Activated gamma-delta T cell treated with anti-CD3 and anti-CD28 coated beads, Interleukin-2, amount 50 U/mL, for 16 hours (primary cell): ENCODE results near the gene GALNS.
"Not testable (repeated sequence)": the region's sequence is repeated elsewhere in the genome, so short reads cannot be mapped to it uniquely, and the experiment has no call there.

Experiments used
- DNase-seq: peaks from one replicate; pipeline ENCODE4 v3.0.0-alpha.2; 2020; ENCODE audit warnings: low read depth

Gene GALNS

GRCh38 chr16:88856828-88857727 lies at the start of gene GALNS, which contains the start of gene TRAPPC2L:
Gene GALNS (minus strand): TSS chr16:88856947. CDS start chr16:88856877, 70 bp downstream.
Gene TRAPPC2L (plus strand): TSS chr16:88857127. CDS start chr16:88857151, 24 bp downstream.
- peak; percentile 98 for DNase-seq

GRCh38 chr16:88906020-88906419 lies 49.3 kb upstream of the GALNS start:
- no peak for DNase-seq

GRCh38 chr16:88905563-88905962 lies 48.8 kb upstream of the GALNS start:
- no peak for DNase-seq

DNA sequence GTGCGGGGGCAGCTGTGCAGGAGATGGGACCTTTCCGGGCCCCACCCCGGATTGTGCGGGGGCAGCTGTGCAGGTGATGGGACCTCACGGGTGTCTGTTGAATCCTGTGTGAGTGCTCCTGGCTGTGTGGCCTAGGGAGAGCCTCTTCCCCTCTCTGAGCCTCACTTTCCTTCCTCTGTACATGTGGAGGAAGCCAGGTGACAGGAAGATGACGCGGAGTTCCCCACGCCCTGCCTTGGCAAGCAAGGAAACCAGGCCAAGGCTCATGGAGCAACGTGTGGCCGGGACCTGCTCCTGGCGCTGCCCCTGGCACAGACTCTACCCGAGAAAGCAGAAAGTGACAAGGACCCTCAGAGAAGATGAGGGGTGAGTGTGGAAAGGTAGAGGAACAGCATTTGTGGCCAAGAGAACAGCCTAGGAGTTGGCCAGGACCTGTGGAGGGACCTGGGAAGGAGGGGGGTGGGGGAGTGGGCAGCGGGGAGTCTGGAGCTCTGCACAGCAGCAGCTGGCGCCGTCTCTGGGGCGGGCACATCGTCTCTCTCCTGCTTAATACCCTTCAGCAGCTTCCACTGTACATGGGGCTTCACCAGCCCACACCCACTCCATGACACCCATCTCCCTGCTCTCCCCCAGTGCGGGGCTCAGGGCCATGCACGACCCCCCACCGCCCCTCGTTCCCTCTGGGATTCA lies 48.1 kb upstream of the GALNS start:
- no peak for DNase-seq

DNA sequence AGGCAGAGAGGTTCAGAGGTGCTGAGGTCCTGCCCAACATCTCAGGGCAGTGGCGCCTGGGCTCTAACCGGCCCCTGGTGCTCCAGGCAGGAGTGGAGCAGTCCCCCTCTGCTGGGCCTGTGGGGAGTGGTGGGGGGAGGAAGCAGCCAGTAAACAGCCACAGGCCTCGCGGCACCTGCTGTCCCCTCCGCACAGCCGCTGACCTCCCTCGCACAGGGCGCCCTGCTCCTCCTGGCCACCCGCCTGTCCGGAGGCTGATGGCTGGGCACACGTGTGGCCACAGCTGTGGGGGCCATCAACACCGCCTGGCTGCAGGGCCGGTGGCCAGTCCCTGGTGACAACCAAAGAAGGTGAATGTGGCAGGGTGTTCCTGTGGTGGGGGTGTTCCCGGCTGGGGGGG lies 46.5 kb upstream of the GALNS start:
- no peak for DNase-seq

- DNase-seq: no peak
Measured at GRCh38 chr16:88902744-88903143, 46.0 kb upstream of the GALNS start.

DNA sequence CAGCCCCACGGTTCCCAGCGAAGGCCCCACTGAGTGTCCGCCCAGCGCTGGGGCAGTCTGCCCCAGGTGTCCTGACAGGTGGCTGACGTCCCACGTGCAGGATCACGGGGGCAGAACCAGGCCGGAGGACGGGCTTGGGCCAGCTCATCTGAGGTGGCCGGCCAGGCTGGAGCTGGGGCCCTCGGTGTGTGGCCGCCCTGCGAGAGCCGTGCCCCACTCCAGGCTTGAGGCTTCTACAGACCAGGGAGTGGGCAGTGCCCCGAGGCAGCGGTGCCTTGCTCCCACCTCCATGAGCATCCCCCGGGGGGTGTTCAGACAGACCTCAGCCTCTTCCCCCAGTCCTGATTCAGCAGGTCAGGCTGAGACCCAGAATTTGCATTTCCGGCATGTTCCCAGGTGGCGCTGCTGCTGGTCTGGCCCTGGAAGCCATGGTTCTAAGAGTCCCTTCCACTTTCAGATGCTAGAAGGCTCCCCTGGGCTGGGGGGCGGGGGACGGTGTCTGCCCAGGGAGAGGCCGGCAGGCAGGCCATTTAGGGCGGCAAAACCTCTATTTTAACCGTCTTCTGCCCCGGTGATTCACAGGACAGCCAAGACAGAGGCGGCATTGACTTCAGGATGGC lies 45.1 kb upstream of the GALNS start:
- DNase-seq: no peak

DNA sequence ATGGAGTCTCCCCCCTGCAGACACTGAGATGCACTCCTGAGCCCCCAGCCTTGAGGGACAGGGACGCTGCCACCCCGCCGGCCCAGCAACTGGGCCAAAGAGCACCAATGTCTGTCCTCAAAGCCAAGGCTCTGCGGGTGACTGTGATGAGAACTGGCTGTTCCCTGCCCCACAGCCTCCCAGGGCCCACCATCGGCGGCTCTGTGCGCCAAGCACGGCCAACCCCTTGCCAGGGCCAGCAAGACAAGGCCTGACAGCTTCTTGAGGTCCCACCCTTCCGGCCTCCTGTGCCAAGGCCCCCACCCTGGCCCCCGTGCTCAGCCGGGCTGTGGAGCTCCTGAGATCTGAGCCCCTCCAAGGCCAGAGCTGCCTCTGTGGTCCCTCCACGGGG lies 43.9 kb upstream of the GALNS start:
- DNase-seq: no peak

GRCh38 chr16:88899901-88900661 lies 43.3 kb upstream of the GALNS start:
- DNase-seq: no peak

- DNase-seq: no peak
Measured at GRCh38 chr16:88897696-88898425, 41.1 kb upstream of the GALNS start.

DNA sequence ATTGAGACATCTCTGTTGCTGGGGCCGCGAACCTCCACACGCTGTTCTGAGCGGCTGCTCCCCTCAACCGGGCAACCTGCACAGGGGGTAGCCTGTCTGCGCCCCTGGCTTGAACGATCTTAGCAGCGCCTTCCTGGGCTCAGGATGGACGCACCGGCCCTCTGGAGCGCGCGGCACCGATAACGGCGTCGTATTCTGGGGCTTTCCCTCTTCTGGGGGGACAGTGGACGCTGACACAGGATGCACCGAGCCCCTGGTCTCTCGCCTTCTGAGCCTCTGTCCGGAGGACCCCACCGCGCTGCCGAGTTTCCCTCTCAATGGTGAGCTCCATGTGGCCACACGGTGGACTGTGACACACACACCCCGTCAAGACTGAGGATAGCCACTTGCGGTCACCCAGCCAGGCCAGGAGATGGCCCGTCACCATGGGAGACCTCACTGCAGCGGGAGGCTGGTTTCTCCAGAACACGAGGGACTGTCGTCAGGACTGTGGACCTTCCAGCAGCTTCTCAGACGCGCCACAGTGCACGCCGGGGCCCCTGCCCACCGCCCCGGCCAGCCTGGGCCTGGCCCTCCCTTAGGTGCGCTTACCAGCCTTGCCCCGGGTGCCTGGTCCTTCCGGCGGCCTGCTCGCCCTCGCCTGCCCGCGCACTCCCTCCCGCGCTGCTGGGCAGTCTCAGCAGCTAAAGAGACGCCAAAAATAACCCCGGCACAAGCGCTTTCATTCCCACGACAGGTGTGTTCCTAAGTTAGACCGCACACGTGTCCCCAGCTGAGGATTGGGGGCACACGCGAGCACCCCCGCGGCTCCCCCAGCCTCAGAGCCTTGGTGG lies 39.7 kb upstream of the GALNS start:
- DNase-seq: no peak

DNA sequence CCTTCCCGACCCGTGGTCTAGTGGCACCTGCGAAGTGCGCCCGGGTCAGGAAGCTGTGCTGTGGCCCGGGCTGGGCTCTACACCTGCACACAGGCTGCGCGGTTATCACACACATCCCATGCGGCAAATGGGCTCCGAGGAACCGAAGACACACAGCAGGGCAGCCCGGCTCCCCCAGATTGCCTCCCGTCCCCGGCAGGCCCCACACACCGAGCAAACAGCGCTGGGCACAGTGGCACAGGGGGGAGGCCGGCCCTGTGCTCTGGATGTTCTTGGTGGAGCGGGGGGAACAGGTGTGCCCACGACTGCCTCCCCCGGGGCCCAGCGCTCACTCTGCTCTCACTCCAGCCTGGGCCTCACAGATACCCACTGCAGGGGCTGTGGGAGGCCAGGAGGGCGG lies 38.6 kb upstream of the GALNS start:
- no peak for DNase-seq

DNA sequence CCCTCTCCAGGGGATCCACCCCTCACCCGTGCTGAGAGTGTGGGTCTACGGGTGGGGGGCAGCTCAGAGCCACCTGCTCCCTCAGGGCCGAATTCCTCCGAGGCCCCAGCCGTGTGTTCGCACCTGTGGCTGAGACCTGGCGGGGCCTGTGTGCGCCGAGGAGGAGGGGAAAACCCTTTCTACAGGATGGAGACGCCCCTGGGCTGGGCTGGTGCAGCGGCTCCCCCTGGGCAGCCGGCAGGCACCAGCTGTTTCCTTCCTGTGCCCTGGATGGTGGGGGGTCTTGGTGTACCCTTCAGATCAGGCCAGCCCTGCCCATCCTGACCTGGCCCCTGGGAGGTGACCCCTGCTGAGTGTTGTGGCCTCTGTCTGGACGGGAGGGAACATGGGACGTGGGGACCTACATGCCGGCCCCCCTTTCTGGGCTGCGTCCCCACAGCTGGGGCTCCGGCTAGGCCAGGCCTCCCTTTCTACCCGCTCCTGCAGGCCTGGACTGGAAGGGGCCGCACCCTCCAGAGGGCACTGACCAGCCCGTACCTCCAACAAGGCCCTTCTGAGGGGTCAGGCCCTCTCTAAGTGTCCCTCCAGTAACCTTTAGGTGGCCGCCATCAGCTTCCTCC lies 38.0 kb upstream of the GALNS start:
- DNase-seq: no peak

DNA sequence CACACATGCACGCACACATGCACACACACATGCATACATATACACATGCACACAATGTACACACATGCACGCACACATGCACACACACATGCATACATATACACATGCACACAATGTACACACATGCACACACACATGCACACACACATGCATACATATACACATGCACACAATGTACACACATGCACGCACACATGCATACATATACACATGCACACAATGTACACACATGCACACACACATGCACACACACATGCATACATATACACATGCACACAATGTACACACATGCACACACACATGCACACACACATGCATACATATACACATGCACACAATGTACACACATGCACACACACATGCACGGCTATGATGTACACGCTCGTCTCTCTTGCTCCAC lies 37.5 kb upstream of the GALNS start:
- DNase-seq: not testable (repeated sequence)

DNA sequence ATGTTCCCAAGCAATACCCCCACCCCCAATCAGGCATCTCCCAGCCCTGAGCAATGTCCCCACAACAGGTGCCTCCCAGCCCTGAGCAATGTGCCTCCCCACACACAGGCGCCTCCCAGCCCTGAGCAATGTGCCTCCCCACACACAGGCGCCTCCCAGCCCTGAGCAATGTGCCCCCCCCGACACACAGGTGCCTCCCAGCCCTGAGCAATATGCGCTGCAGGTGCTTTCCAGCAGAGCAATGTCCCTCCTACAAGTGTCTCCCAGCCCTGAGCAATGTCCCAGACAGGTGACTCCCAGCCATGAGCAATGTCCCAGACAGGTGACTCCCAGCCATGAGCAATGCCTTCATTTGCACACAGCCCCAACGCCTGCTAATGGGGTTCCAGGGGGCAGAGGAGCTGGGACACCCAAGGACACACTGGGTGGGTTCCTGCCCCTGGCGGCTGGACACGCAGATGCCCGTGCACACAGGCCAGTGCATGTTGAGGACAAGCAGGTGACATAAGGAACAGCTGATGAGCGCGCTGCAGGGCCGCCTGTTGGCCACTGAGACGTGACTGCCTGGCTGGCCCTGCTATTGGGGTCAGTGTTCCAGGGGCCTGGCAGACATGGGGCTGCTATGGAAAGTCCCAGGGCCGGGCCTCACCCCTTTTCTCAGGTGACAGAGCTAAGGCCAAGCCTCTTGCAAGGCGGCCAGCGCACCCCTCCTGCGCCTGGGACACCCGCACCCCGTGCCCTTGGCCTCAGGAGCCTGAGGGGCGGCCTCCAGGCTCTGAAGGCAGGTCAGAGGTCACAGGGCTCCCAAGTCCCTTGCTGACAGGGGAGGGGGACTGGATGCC lies 36.6 kb upstream of the GALNS start:
- DNase-seq: no peak

GRCh38 chr16:88892065-88892464 lies 35.3 kb upstream of the GALNS start:
- no peak for DNase-seq

DNA sequence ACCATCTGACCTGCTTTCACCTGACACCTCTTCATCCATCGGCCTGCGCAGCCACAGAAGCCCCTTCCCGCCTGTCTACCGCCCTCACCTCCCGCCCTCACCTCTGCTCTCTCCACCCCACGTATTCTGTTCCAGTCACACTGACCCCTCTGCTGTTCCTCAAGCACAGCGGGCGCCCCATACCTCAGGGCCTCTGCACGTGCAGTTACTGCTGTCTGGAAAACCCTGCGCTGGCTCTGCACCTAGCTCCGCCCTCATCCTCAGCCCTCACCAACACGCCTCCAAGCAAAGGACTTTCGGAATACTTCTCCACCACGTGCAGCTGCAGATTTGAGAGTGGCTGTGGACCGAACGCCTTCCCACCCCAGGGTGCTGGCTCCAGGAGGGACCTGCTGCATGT lies 34.3 kb upstream of the GALNS start:
- no peak for DNase-seq

GRCh38 chr16:88889702-88890352 lies 33.1 kb upstream of the GALNS start:
- not testable (repeated sequence) for DNase-seq
